Measurements from ENCODE around the gene RAB3IL1.

DNA sequence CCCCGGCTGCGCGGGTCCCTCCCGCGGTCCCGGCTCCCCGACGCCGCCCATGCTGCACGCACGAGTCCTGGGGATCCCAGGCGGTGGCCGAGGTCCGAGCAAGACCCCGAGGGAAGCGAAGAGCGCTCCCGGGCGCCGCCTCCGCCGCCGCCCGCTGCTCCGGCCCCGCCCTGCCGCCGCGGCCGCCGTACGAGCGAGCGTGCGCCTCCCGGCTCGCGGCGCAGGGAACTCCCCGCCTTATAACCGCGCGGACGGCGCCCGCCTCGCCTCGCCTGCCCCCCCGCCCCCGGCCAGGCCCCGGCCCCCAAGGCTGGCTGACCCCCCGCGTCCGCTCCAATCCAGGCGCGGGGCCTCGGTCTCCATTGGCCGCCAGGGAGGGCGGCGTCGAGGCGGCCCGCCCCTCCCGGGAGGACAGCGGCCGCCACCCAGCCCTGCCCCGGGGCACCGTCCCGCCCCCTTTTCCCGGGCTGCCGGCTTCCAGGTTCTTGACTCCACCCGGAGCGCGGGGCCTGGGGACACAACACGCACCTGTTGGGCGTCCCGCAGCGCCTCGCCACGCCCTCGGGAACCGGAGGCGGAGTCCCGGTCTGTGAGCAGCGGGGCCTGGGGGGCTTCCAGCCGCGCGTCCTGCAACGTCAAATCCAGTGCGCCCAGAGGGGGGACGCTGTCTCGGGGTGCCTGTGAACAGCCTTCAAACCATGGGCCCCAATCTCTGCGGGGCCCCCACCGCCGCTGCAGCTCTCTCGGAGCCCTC lies 25.9 kb downstream of the RAB3IL1 start, which contains the start of gene FADS3:
- TF ChIP-seq POLR2AphosphoS5 (IDR thresholded peaks at IDR 0.05; ENCODE audit: low read depth) (no peak), SPI1 (IDR thresholded peaks at IDR 0.05; ENCODE audit: borderline replicate concordance, low read depth) (no peak), GABPA (IDR thresholded peaks at IDR 0.05; ENCODE audit: low read depth) (no peak)
- TF ChIP-seq, protein P1, sequence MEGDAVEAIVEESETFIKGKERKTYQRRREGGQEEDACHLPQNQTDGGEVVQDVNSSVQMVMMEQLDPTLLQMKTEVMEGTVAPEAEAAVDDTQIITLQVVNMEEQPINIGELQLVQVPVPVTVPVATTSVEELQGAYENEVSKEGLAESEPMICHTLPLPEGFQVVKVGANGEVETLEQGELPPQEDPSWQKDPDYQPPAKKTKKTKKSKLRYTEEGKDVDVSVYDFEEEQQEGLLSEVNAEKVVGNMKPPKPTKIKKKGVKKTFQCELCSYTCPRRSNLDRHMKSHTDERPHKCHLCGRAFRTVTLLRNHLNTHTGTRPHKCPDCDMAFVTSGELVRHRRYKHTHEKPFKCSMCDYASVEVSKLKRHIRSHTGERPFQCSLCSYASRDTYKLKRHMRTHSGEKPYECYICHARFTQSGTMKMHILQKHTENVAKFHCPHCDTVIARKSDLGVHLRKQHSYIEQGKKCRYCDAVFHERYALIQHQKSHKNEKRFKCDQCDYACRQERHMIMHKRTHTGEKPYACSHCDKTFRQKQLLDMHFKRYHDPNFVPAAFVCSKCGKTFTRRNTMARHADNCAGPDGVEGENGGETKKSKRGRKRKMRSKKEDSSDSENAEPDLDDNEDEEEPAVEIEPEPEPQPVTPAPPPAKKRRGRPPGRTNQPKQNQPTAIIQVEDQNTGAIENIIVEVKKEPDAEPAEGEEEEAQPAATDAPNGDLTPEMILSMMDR (IDR thresholded peaks at IDR 0.05; ENCODE audit: insufficient read depth, low read length): no peak
- TF ChIP-seq, protein P2, sequence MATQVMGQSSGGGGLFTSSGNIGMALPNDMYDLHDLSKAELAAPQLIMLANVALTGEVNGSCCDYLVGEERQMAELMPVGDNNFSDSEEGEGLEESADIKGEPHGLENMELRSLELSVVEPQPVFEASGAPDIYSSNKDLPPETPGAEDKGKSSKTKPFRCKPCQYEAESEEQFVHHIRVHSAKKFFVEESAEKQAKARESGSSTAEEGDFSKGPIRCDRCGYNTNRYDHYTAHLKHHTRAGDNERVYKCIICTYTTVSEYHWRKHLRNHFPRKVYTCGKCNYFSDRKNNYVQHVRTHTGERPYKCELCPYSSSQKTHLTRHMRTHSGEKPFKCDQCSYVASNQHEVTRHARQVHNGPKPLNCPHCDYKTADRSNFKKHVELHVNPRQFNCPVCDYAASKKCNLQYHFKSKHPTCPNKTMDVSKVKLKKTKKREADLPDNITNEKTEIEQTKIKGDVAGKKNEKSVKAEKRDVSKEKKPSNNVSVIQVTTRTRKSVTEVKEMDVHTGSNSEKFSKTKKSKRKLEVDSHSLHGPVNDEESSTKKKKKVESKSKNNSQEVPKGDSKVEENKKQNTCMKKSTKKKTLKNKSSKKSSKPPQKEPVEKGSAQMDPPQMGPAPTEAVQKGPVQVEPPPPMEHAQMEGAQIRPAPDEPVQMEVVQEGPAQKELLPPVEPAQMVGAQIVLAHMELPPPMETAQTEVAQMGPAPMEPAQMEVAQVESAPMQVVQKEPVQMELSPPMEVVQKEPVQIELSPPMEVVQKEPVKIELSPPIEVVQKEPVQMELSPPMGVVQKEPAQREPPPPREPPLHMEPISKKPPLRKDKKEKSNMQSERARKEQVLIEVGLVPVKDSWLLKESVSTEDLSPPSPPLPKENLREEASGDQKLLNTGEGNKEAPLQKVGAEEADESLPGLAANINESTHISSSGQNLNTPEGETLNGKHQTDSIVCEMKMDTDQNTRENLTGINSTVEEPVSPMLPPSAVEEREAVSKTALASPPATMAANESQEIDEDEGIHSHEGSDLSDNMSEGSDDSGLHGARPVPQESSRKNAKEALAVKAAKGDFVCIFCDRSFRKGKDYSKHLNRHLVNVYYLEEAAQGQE (IDR thresholded peaks at IDR 0.05; ENCODE audit: insufficient replicate concordance, low read depth): no peak

All from HL-60 (cell line).